GM18517 (cell line): Measurements from ENCODE around the gene MAML2.

ENCODE experiments used
- ATAC-seq: cut with Tn5 transposase; IDR thresholded peaks from one replicate; pipeline ENCODE4 v1.9.1; 2021; ENCODE audit warnings: mild to moderate bottlenecking, moderate library complexity; ENCODE audit not compliant: unreplicated experiment

The MAML2 gene

DNA sequence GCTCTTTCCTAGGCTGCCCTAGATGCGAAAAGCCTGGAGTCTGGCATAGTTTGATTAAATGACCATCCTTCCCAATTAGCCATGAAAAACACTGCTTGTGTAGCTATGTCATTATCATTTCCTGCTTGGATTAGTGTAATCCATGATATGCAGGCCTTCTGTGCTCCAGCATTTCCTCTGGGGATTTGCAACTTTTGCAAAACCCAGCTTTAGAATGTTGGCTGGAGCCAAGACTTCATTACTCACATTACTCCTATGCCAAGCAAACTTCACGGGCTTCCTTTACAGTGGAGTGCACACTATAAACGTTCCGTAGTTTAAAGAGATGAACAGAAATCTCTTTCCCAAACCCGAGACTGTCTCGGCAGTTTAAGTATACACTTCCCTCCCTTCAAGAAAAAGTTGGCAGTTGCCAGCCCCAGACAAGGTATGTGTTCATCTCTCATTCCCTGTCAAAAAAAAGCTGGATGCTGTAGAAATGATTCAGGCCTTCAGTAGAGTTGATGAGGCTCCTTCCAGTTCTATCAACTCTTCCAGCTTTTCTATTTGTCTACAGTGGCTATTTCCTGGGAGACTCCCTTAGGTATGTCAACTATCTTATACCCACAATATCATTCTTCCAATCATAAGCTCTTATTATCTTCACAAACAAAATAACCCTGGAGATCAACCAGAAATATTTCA is 180.0 kb downstream of the MAML2 start:
- no peak for ATAC-seq

- no peak for ATAC-seq
Observed at GRCh38 chr11:96161307-96162089, 181.5 kb downstream of the MAML2 start.

- ATAC-seq, result no peak
Observed at GRCh38 chr11:96160732-96161306, 182.2 kb downstream of the MAML2 start.

- no peak for ATAC-seq
Observed at GRCh38 chr11:96159968-96160367, 183.0 kb downstream of the MAML2 start.

- no peak for ATAC-seq
Observed at GRCh38 chr11:96158126-96158525, 184.9 kb downstream of the MAML2 start.

DNA sequence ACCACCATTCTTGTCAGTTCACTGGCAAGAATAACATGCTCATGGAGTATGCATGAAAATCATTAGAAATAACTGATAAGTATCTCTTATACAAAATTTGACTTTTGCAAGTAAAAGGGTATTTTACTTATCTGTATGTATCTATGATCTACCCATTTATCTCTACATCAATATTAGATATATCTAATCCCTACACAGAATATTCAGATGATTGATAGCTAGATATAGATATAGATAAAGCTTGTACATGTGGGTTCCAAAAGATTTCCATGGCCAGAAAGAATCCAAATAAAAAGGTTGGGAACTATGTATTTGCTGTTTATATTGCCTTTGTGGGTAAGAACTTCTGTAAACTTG is 185.5 kb downstream of the MAML2 start:
- no peak for ATAC-seq

- ATAC-seq, result no peak
Observed at GRCh38 chr11:96156379-96156722, 186.6 kb downstream of the MAML2 start.

DNA sequence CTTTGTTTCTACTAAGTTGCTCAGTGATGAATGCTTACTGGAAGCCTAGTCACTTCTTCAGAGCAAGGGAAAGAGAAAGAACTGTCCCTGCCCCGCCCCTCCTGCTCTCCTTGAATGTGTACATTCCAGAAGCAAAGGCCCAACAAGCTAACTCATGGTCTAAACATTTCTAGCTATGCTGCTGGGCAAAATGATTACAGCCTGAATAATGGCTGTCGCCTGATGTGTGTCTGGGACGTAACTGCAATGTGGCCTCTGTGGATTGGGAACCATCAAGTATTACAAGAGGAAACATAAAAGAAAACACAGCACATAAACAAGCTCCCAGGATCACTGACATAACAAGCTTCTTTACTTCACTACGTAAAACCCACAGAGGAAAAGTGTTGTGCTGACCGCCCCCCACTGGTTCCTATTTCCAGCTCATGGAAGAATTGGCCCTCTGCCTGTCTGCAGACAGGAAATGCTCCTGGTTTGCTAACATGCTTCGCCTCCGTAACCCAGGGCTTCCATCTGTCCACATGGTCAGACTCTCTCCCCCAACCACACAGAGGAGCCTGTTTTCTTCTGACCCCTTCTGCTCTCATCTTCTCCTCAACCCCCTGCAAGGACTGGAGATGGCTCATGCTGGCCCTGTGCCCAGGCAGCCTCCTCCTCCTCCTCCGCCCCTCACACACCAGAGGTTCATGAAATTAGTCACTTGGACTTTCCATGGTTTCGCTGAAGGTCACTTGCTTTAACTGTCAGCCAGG is 187.2 kb downstream of the MAML2 start:
- ATAC-seq, result peak; percentile 61

DNA sequence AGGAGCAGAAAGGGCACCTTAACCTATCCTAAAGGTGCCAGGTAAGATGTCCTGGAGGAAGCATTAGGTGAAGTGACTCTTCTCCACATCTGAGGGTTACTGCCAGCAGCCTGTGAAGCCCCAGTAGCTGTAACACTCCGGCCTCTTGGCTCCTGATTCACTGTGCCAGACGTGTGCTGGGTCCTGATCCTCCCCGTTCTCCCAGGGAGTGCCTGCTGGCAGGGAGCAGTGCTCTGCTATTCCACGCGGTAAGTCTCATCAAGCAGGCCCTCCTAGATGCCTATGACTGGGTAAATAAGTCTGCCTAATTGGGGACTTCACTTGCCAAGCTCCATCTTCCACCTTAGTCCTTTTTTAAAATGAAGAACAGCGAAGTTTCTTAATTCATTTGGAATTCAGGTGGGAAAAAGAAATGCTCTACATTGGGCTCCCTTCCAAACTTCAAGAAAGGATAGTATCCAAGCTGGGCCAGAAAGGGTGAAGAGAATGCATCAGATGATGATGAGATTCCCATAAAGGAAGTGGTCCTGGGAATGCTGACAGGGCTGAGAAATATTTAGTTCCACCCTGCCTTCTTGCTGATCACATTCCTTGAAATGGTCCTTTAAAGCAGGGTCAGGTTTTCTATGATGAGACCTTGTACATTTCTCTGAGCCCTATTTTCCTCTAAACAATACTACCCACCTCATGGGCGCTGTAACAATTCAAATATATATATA is 188.0 kb downstream of the MAML2 start:
- ATAC-seq, result no peak

GRCh38 chr11:96152623-96153022 is 190.4 kb downstream of the MAML2 start:
- no peak for ATAC-seq

DNA sequence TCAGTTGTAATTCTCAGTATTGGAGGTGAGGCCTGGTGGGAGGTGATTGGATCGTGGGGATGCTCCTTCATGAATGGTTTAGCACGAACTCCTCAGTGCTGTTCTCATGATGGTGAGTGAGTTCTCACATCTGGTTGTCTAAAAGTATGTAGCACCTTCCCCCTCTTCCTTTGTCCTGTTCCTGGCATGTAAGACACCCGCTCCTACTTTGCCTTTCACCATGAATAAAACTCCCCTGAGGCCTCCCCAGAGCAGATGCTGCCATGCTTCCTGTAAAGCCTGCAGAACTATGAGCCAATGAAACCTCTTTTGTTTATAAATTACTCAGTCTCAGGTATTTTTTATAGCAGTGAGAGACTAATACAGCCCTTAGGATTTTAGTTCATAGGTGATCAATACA is 191.5 kb downstream of the MAML2 start:
- ATAC-seq, result no peak

DNA sequence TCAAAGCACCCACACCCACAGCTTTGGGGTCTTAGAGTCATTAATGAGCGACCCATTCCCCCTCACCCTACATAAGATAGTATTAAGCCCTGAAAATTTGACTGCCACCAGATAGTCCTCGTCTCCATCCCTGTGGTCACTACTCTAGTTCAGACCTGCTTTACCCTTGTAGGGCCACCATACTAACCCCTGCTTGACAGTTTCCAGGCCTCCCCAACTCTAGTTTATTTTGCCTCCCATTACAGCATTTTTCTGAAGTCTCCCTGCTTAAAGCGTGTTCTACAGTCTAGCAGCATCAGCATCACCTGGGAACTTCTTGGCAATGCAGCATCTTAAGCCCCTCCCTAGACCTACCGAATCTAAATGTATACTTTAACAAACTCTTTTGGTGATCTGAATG is 192.4 kb downstream of the MAML2 start:
- no peak for ATAC-seq

DNA sequence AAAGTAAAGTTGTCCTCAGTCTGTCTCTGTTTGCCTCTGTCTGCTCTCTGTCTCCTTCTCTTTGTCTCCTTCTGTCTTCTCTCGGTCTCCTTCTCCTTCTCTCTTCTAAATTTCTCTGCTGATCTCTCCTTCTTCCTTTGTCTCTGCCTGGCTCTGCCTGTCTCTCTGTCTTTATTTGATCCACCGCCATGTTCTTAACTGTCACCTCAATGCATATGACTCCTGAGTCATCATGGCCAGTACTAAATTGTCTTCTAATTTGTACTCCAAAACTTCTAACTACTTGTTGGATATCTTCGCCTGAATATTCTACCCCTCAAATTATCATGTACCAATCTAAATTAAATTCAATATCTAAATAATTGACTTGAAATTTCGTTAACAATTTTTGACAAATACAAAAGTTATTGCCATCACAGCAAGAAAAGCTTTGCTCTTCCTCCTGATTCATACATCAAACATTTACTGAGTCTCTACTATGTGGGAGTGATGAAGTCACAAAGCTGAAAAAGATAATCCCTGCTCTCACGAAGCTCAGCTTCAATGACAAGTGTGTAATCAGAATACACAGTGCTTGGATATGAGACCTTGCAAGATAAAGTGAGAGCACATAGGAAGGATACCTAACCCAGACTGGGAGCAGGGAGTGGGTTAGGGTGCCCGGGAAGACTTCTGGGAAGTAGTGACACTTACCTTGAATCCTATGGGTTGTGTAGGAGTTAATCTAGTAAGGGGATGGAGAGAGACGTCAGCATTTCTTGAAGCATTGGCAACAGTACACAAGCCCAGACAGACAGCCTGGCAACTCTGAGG is 193.0 kb downstream of the MAML2 start:
- ATAC-seq, result no peak

GRCh38 chr11:96147906-96148486 is 195.0 kb downstream of the MAML2 start:
- ATAC-seq, result no peak

- ATAC-seq, result no peak
Observed at GRCh38 chr11:96147186-96147585, 195.8 kb downstream of the MAML2 start.

- ATAC-seq, result no peak
Observed at GRCh38 chr11:96146765-96147164, 196.2 kb downstream of the MAML2 start.

GRCh38 chr11:96145163-96145585 is 197.8 kb downstream of the MAML2 start:
- no peak for ATAC-seq

- no peak for ATAC-seq
Observed at GRCh38 chr11:96144553-96144952, 198.4 kb downstream of the MAML2 start.

DNA sequence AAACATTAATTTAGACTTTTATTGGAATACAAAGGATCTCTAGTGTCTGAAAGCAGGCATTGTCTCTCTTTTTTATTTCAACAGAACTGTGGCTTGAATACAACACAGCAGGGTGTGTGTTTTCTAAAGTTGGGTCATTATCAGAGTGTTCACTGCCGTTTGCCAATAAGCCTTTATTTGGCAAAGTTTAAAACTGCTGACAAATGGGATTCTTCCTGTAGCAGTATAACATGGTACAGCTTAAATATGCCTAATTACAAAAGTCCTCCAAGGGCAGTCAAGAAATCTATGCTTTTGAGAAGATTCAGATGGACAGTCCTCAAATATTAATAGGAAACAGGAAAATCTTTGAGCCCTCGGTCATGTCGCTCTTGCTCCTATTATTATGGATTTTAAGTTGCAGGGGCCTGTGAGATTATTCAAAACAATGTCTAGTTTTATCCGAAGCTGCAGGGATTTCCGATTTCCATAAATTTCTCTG is 199.9 kb downstream of the MAML2 start:
- no peak for ATAC-seq

- no peak for ATAC-seq
Observed at GRCh38 chr11:96141626-96142025, 201.4 kb downstream of the MAML2 start.
